ENCODE results near the gene NKAIN4.

Gene NKAIN4

GRCh38 chr20:63226042-63226943 lies 28.0 kb downstream of the NKAIN4 start:
- DNase-seq (ENCODE audit: extremely low spot score) = no peak
- TF ChIP-seq ARNT (IDR thresholded peaks at IDR 0.05) (no peak), HDGF (IDR thresholded peaks at IDR 0.05; ENCODE audit: borderline replicate concordance) (no peak), FOXK2 (IDR thresholded peaks at IDR 0.05) (no peak), TARDBP (IDR thresholded peaks at IDR 0.05) (no peak), FOXA1 (IDR thresholded peaks at IDR 0.05) (no peak), L3MBTL2 (conservative IDR thresholded peaks at IDR 0.05) (no peak), ZNF384 (IDR thresholded peaks at IDR 0.05) (no peak), ELF4 (IDR thresholded peaks at IDR 0.05) (no peak), CTBP1 (IDR thresholded peaks at IDR 0.05; ENCODE audit: borderline replicate concordance) (no peak), LEF1 (IDR thresholded peaks at IDR 0.05; ENCODE audit: borderline replicate concordance) (no peak), SP1 (IDR thresholded peaks at IDR 0.05) (no peak), NFRKB (IDR thresholded peaks at IDR 0.05) (no peak), BHLHE40 (IDR thresholded peaks at IDR 0.05; ENCODE audit: borderline replicate concordance) (no peak), PKNOX1 (IDR thresholded peaks at IDR 0.05) (no peak), SUZ12 (IDR thresholded peaks at IDR 0.05) (no peak), FOXM1 (IDR thresholded peaks at IDR 0.05; ENCODE audit: borderline replicate concordance) (no peak)
- CTCF ChIA-PET = no interaction called here
- POLR2A ChIA-PET = interaction anchor here (1.8 kb wide), 1 partner anchor 46 kb away, joined by 5 read pairs; the partner anchor contains the start of gene ARFGAP1

- TF ChIP-seq BHLHE40 (IDR thresholded peaks at IDR 0.05; ENCODE audit: borderline replicate concordance) = no peak
- no peak for TF ChIP-seq CTBP1 (IDR thresholded peaks at IDR 0.05; ENCODE audit: borderline replicate concordance)
- no peak for TF ChIP-seq NFRKB (IDR thresholded peaks at IDR 0.05)
- TF ChIP-seq PKNOX1 (IDR thresholded peaks at IDR 0.05) = no peak
- no peak for TF ChIP-seq FOXM1 (IDR thresholded peaks at IDR 0.05; ENCODE audit: borderline replicate concordance)
- no peak for TF ChIP-seq ZNF384 (IDR thresholded peaks at IDR 0.05)
- no peak for TF ChIP-seq HDGF (IDR thresholded peaks at IDR 0.05; ENCODE audit: borderline replicate concordance)
- TF ChIP-seq SUZ12 (IDR thresholded peaks at IDR 0.05) = no peak
- no peak for TF ChIP-seq LEF1 (IDR thresholded peaks at IDR 0.05; ENCODE audit: borderline replicate concordance)
- TF ChIP-seq L3MBTL2 (conservative IDR thresholded peaks at IDR 0.05) = no peak
- TF ChIP-seq ARNT (IDR thresholded peaks at IDR 0.05) = no peak
- no peak for TF ChIP-seq TARDBP (IDR thresholded peaks at IDR 0.05)
- TF ChIP-seq ELF4 (IDR thresholded peaks at IDR 0.05) = no peak
- no peak for TF ChIP-seq FOXA1 (IDR thresholded peaks at IDR 0.05)
- POLR2A ChIA-PET = interaction anchor here (1.8 kb wide), 1 partner anchor 48 kb away, joined by 5 read pairs; the partner anchor contains the start of gene ARFGAP1
- CTCF ChIA-PET = interaction anchor here (1.5 kb wide), 1 partner anchor 10 kb away, joined by 6 read pairs; no protein-coding TSS in a partner anchor
- DNase-seq (ENCODE audit: extremely low spot score) = no peak
Measured at GRCh38 chr20:63225082-63225454, 29.2 kb downstream of the NKAIN4 start.

- ChIA-PET CTCF (interaction anchor here (0.6 to 2.2 kb wide), 12 partner anchors 8 to 158 kb away, joined by 3 to 18 read pairs (median 4); partner anchors contain the start of gene CHRNA4), POLR2A (no interaction called here)
- DNase-seq (ENCODE audit: extremely low spot score) = peak; percentile 50
- TF ChIP-seq FOXA1 (IDR thresholded peaks at IDR 0.05) = no peak
- no peak for TF ChIP-seq ARNT (IDR thresholded peaks at IDR 0.05)
- TF ChIP-seq SP1 (IDR thresholded peaks at IDR 0.05) = no peak
- no peak for TF ChIP-seq ZNF384 (IDR thresholded peaks at IDR 0.05)
- TF ChIP-seq ELF4 (IDR thresholded peaks at IDR 0.05) = no peak
- TF ChIP-seq FOXM1 (IDR thresholded peaks at IDR 0.05; ENCODE audit: borderline replicate concordance) = no peak
- no peak for TF ChIP-seq CTBP1 (IDR thresholded peaks at IDR 0.05; ENCODE audit: borderline replicate concordance)
- no peak for TF ChIP-seq L3MBTL2 (conservative IDR thresholded peaks at IDR 0.05)
Measured at GRCh38 chr20:63224412-63225081, 29.7 kb downstream of the NKAIN4 start.

- TF ChIP-seq FOXM1 (IDR thresholded peaks at IDR 0.05; ENCODE audit: borderline replicate concordance) (no peak), SUZ12 (IDR thresholded peaks at IDR 0.05) (no peak), ARNT (IDR thresholded peaks at IDR 0.05) (no peak), ELF4 (IDR thresholded peaks at IDR 0.05) (no peak), LEF1 (IDR thresholded peaks at IDR 0.05; ENCODE audit: borderline replicate concordance) (no peak), NFRKB (IDR thresholded peaks at IDR 0.05) (no peak), BHLHE40 (IDR thresholded peaks at IDR 0.05; ENCODE audit: borderline replicate concordance) (no peak), SP1 (IDR thresholded peaks at IDR 0.05) (no peak), TARDBP (IDR thresholded peaks at IDR 0.05) (no peak), HDGF (IDR thresholded peaks at IDR 0.05; ENCODE audit: borderline replicate concordance) (no peak), FOXA1 (IDR thresholded peaks at IDR 0.05) (no peak), L3MBTL2 (conservative IDR thresholded peaks at IDR 0.05) (no peak), FOXK2 (IDR thresholded peaks at IDR 0.05) (no peak), ZNF384 (IDR thresholded peaks at IDR 0.05) (no peak), CTBP1 (IDR thresholded peaks at IDR 0.05; ENCODE audit: borderline replicate concordance) (no peak)
- ChIA-PET POLR2A (no interaction called here), CTCF (interaction anchor here (0.6 to 2.2 kb wide), 19 partner anchors 9 to 335 kb away, joined by 3 to 18 read pairs (median 4); partner anchors contain the start of genes ARFGAP1, BIRC7 and CHRNA4)
- DNase-seq (ENCODE audit: extremely low spot score) = no peak
Measured at GRCh38 chr20:63223826-63224207, 30.4 kb downstream of the NKAIN4 start.

- POLR2A ChIA-PET = no interaction called here
- TF ChIP-seq SP1 (IDR thresholded peaks at IDR 0.05) (no peak), NFRKB (IDR thresholded peaks at IDR 0.05) (no peak), SUZ12 (IDR thresholded peaks at IDR 0.05) (no peak), ELF4 (IDR thresholded peaks at IDR 0.05) (no peak), FOXM1 (IDR thresholded peaks at IDR 0.05; ENCODE audit: borderline replicate concordance) (no peak), FOXA1 (IDR thresholded peaks at IDR 0.05) (no peak), TARDBP (IDR thresholded peaks at IDR 0.05) (no peak), ARNT (IDR thresholded peaks at IDR 0.05) (no peak), ZNF384 (IDR thresholded peaks at IDR 0.05) (no peak), L3MBTL2 (conservative IDR thresholded peaks at IDR 0.05) (no peak), CTBP1 (IDR thresholded peaks at IDR 0.05; ENCODE audit: borderline replicate concordance) (no peak), PKNOX1 (IDR thresholded peaks at IDR 0.05) (no peak), HDGF (IDR thresholded peaks at IDR 0.05; ENCODE audit: borderline replicate concordance) (no peak), LEF1 (IDR thresholded peaks at IDR 0.05; ENCODE audit: borderline replicate concordance) (no peak), BHLHE40 (IDR thresholded peaks at IDR 0.05; ENCODE audit: borderline replicate concordance) (no peak)
- DNase-seq (ENCODE audit: extremely low spot score) = peak; percentile 58
- CTCF ChIA-PET = interaction anchor here (0.6 to 2.2 kb wide), 23 partner anchors 10 to 335 kb away, joined by 3 to 18 read pairs (median 4); partner anchors contain the start of genes ARFGAP1, BIRC7 and CHRNA4
Measured at GRCh38 chr20:63223121-63223825, 31.0 kb downstream of the NKAIN4 start.
